ENCODE data around the gene LMTK2.

Gene LMTK2

GRCh38 chr7:98133181-98133580, 26.5 kb downstream of the LMTK2 start:
- no peak for TF ChIP-seq CTCF (IDR thresholded peaks at IDR 0.05)

DNA sequence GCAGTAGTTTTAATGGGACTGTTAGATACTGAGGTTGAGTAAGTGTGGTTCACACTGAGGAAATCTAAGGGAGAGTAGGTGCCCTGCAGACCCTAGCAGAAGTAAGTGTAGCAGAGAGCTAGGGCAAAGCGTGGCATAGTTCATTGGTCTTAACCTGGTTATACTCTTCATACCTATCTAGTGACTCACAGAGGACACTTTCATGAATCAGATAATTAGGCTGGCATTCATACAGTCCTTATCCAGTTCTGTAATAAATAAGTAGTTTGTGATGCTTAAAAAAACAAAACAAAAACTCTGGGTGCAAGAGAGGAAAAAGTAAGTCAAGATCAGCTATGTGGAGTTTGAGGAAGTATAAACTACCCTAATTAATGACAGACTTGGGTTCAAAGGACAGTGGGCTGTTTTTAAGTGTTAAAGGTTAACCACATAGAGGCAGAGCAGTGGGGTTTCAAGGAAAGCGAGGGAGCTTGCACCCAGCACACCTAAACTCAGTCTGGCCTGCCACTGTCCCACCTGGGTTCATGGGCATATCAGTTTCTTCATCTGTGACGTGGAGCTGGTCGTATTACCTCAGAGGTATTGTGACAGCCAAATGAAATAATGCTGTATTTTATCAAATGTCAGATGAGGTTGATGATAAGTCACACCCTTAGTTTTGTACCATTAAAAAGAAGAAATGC, 27.1 kb downstream of the LMTK2 start:
- TF ChIP-seq CTCF (IDR thresholded peaks at IDR 0.05) = no peak

DNA sequence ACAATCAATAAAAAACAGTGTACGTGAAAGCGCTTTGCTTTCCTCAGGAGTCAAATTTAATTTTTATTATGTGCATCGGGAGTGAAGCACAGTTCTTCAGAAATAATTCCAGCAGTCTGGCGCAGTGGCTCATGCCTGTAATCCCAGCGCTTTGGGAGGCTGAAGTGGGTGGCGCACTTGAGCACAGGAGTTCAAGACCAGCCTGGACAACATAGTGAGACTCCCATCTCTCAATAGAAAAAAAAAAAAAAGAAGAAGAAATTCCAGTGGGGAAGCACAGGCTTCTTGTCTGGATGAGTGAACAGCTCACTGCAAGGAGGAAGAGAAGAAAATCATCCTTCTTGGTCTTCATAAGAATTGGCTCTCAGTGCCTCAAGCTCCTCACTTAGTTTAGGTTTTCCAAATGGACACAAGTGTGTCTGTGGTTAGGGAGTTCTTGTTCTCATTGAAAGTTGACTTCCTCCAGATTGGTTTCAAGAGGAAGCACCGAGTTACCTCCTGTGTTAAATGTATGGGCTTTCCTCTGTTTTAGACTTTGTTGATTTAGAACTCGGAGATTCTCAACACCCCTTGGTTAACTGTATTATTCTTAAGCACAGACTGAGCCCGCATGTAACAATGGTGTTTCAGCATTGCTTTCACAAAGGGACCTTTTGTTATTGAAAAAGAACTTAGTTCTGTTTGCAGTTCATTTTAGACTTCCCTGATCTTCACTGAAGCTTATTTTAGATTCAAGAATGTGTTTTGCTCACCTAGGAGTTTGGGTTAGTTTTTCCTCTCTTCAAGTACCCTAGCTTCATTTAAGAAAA, 28.0 kb downstream of the LMTK2 start:
- TF ChIP-seq CTCF (IDR thresholded peaks at IDR 0.05) = no peak

DNA sequence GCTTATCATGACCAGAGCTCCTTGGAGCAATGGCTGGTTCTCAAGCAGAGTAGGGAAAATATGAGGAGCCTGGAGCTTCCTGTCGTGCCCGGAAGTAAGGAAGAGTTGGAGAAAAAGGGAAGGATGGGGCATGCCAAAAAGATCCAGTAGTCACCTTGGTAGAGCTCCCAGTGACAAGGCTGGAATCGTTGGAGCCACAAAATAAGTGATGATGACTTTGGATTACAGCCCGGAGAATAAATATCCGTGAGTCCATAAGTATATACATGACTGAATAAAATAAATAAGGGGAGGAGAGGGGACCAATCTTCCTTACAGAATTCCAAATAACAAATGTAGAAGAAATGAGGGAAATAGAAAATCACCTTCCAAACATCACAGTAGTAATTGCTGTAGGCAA, 29.3 kb downstream of the LMTK2 start:
- no peak for TF ChIP-seq CTCF (IDR thresholded peaks at IDR 0.05)

DNA sequence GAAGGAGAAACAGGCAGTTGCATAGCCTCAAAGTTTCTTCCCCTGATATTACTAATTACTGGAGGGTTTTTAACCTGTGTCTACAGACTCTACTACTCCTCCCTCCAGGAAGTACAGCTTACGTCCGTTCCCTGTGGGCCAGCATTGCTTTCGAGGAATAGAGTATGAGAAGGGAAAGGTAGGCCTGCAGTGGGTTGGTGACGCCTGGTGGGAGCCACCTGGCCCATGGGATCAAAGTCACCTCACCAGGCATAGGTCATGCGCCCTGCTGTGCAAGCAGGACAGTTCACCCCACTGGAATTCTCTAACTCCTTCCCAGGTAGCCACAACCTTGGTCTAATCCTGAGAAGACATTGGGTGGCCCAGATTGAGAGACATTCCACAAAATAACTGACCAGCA, 29.8 kb downstream of the LMTK2 start:
- no peak for TF ChIP-seq CTCF (IDR thresholded peaks at IDR 0.05)

GRCh38 chr7:98137134-98137825, 30.6 kb downstream of the LMTK2 start:
- TF ChIP-seq CTCF (IDR thresholded peaks at IDR 0.05) = peak; percentile 27; the same call in 1 of the 2 replicates

GRCh38 chr7:98137826-98138151, 31.1 kb downstream of the LMTK2 start:
- no peak for TF ChIP-seq CTCF (IDR thresholded peaks at IDR 0.05)

All from LNCAP (cell line).